Progenitor cell of endocrine pancreas (in vitro differentiated cells): ENCODE results near the gene TEAD1. TPM values are rescaled to one million over a fixed set of nuclear protein-coding genes. Genes with fewer than 3 reads are reported as not detected.

ENCODE experiments used
- DNase-seq: peaks from one replicate; pipeline ENCODE4 v3.0.0; 2021; ENCODE audit warnings: low spot score; ENCODE audit not compliant: unreplicated experiment
- H3K27ac Mint-ChIP-seq: 2 replicates; pipeline ENCODE4 v1.8.0; 2021; ENCODE audit warnings: mild to moderate bottlenecking, moderate library complexity, mixed read lengths
- H3K27me3 Mint-ChIP-seq: 2 replicates; pipeline ENCODE4 v1.8.0; 2021; ENCODE audit warnings: mixed read lengths
- H3K36me3 Mint-ChIP-seq: 2 replicates; pipeline ENCODE4 v1.8.0; 2022; ENCODE audit warnings: mixed read lengths; ENCODE audit not compliant: insufficient read depth
- H3K4me1 Mint-ChIP-seq: 2 replicates; pipeline ENCODE4 v1.8.0; 2021; ENCODE audit warnings: low read depth, mixed read lengths
- H3K4me3 Mint-ChIP-seq: 2 replicates; pipeline ENCODE4 v1.8.0; 2021; ENCODE audit warnings: low read depth, mild to moderate bottlenecking, moderate library complexity, mixed read lengths
- H3K9me3 Mint-ChIP-seq: 2 replicates; pipeline ENCODE4 v1.8.0; 2021; ENCODE audit warnings: low read depth, mixed read lengths
- CTCF ChIP-seq: fragments of 200-600 bp; sonication (generic); IDR thresholded peaks from one replicate; pipeline ENCODE4 v1.5.0; 2021; ENCODE audit warnings: antibody characterized with exemption, mild to moderate bottlenecking; ENCODE audit not compliant: unreplicated experiment
- total RNA-seq: library from RNA; stranded (reverse); gene quantifications from 2 replicates; pipeline ENCODE4 v1.2.1, GENCODE V29; 2021

TEAD1 gene
- total RNA-seq, 1 donor from 2014 or later, result 92.4 TPM

GRCh38 chr11:12684315-12684714, 10.1 kb downstream of the TEAD1 start:
- Mint-ChIP-seq H3K36me3 (no peaks in the 10 kb centered on the region), H3K27ac (peak overlapping the region; percentile 96), H3K4me3 (no peak overlapping the region), H3K4me1 (peaks cover 86% of the 10 kb centered on the region), H3K9me3 (no peaks in the 10 kb centered on the region), H3K27me3 (no peaks in the 10 kb centered on the region)
- no peak for DNase-seq
- TF ChIP-seq CTCF, result no peak

DNA sequence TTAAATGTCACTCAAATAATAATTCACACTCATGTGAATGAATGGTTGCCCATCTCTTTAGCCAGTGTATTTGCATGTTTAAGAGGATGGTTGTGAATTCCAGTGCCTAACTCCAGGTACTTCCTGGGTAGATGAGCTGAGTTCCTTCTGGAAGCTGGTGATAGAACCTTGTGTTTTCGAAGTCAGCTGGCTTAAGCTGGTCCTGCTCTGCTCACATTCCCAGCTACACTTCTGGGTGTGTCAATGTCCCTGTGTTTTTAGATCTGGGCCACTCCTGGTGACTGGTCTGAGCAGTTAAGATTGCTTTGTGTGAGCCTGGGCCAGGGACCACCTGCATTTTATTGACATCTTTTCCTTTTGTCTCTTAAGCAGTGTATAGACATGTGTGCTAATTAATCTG, 10.6 kb downstream of the TEAD1 start:
- no peak for DNase-seq
- no peak for TF ChIP-seq CTCF
- no peak overlapping the region for H3K4me3 Mint-ChIP-seq
- no peaks in the 10 kb centered on the region for H3K9me3 Mint-ChIP-seq
- H3K27me3 Mint-ChIP-seq, result no peaks in the 10 kb centered on the region
- no peaks in the 10 kb centered on the region for H3K36me3 Mint-ChIP-seq
- H3K27ac Mint-ChIP-seq, result peak overlapping the region; percentile 96
- peaks cover 83% of the 10 kb centered on the region for H3K4me1 Mint-ChIP-seq

- Mint-ChIP-seq H3K36me3 (no peaks in the 10 kb centered on the region), H3K27me3 (no peaks in the 10 kb centered on the region), H3K4me1 (peaks cover 82% of the 10 kb centered on the region), H3K4me3 (no peak overlapping the region), H3K9me3 (no peaks in the 10 kb centered on the region), H3K27ac (peak overlapping the region; percentile 96)
- TF ChIP-seq CTCF, result no peak
- no peak for DNase-seq
Measured at GRCh38 chr11:12685229-12685628, 11.0 kb downstream of the TEAD1 start.

DNA sequence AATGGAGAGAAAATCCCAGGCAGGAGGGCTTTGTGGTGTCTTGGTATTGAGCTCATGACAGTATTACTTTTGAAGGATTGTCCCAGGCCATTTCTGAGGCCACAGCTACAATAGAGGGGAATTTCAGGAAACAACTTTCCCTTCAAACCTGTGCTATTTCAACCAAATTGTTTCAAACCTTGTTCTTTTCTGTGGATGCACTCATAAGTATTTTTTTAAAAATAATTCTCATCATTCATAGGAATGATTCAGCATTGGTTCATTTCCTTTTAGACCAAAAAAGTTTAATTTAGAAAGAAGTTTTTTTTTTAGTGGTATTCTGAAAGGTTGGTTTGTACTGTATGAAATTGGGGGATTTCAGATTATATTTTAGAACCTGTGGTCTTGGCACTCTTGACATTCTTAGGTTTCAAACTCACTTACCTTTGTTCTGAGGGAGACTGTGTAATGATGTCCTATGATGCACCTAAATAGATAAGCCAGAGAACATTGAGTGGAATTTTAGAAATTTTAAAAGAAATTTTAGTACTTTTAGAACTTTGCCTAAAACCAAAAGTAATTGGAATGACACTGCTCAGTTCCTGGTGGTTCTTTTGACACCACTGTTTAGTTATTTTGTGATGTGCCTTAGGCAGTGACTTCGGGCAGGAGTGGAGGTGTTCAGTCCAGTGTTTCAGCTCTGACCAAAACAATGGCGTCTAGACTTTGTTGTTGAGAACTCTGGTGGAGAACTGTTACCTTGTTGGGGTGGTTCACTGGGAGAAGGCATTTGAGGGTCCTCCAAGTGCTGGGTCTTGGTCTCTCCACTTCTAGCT, 12.2 kb downstream of the TEAD1 start:
- Mint-ChIP-seq H3K4me1 (peaks cover 81% of the 10 kb centered on the region), H3K27me3 (no peaks in the 10 kb centered on the region), H3K9me3 (no peaks in the 10 kb centered on the region), H3K4me3 (no peak overlapping the region), H3K27ac (peak overlapping the region; percentile 83), H3K36me3 (no peaks in the 10 kb centered on the region)
- DNase-seq, result no peak
- TF ChIP-seq CTCF, result no peak

GRCh38 chr11:12687216-12687623, 13.0 kb downstream of the TEAD1 start:
- peak overlapping the region; percentile 76 for H3K27ac Mint-ChIP-seq
- H3K4me1 Mint-ChIP-seq, result peaks cover 77% of the 10 kb centered on the region
- no peaks in the 10 kb centered on the region for H3K36me3 Mint-ChIP-seq
- H3K27me3 Mint-ChIP-seq, result no peaks in the 10 kb centered on the region
- H3K4me3 Mint-ChIP-seq, result no peak overlapping the region
- no peaks in the 10 kb centered on the region for H3K9me3 Mint-ChIP-seq
- no peak for TF ChIP-seq CTCF
- no peak for DNase-seq
